Activated CD8-positive, alpha-beta memory T cell treated with anti-CD3 and anti-CD28 coated beads for 36 hours (primary cell): ENCODE data around the gene ZNF606. TPM values are rescaled to one million over a fixed set of nuclear protein-coding genes. Genes with fewer than 3 reads are reported as not detected.
"Not testable (repeated sequence)": the region's sequence is repeated elsewhere in the genome, so short reads cannot be mapped to it uniquely, and the experiment has no call there.

ENCODE experiments used
- CTCF ChIA-PET: fragments of 350-600 bp; sonication (Branson Sonifier 250); formaldehyde crosslinking; loops from one replicate; lab custom pipeline; 2021; ENCODE audit warnings: antibody characterized with exemption; lab: Charles Lee
- POLR2A ChIA-PET: fragments of 350-600 bp; sonication (Branson Sonifier 250); formaldehyde crosslinking; loops from one replicate; lab custom pipeline; 2021; ENCODE audit warnings: antibody characterized with exemption; lab: Charles Lee
- total RNA-seq, 2 experiments: library from RNA; stranded (reverse); gene quantifications; one replicate each; pipeline ENCODE4 v1.2.3, GENCODE V29; 2021

Gene ZNF606
- total RNA-seq, 2 experiments from 2014 or later: 6.3 to 6.6 TPM

- POLR2A ChIA-PET: no interaction called here
- CTCF ChIA-PET: interaction anchor here (0.7 kb wide), 1 partner anchor 44 kb away, joined by 3 read pairs; no protein-coding TSS in a partner anchor
Measured at GRCh38 chr19:58020129-58020528, 17.5 kb upstream of the ZNF606 start.

GRCh38 chr19:58014141-58014540 lies 11.5 kb upstream of the ZNF606 start:
- ChIA-PET POLR2A (no interaction called here), CTCF (no interaction called here)

- ChIA-PET CTCF (no interaction called here), POLR2A (no interaction called here)
Measured at GRCh38 chr19:58010507-58010906, 7.9 kb upstream of the ZNF606 start.

GRCh38 chr19:58009666-58010301 lies 7.2 kb upstream of the ZNF606 start:
- ChIA-PET POLR2A (no interaction called here), CTCF (no interaction called here)

GRCh38 chr19:58009301-58009665 lies 6.7 kb upstream of the ZNF606 start:
- CTCF ChIA-PET: no interaction called here
- POLR2A ChIA-PET: no interaction called here

- CTCF ChIA-PET: not testable (repeated sequence)
Measured at GRCh38 chr19:58008877-58009276, 6.3 kb upstream of the ZNF606 start.

GRCh38 chr19:58007285-58007684 lies 4.7 kb upstream of the ZNF606 start:
- ChIA-PET CTCF (no interaction called here), POLR2A (no interaction called here)

More at GRCh38 chr19:58008877-58009276, 6.3 kb upstream of the ZNF606 start:
- POLR2A ChIA-PET: not testable (repeated sequence)

- ChIA-PET POLR2A (interaction anchor here (1.0 kb wide), 1 partner anchor 147 kb away, joined by 3 read pairs; the partner anchor contains the start of gene ZNF329), CTCF (interaction anchor here (1.2 to 1.3 kb wide), 2 partner anchors 19 to 322 kb away, joined by 3 to 4 read pairs; partner anchors contain the start of gene ZNF551)
Measured at GRCh38 chr19:58003174-58003828, 681 bp upstream of the ZNF606 start.

GRCh38 chr19:58001895-58002369 lies 688 bp downstream of the ZNF606 start:
- POLR2A ChIA-PET: interaction anchor here (0.7 kb wide), 1 partner anchor 85 kb away, joined by 3 read pairs; no protein-coding TSS in a partner anchor
- CTCF ChIA-PET: interaction anchor here (0.6 to 1.3 kb wide), 5 partner anchors 20 to 320 kb away, joined by 3 to 5 read pairs (median 3); partner anchors contain the start of genes ZNF154 and ZNF551

GRCh38 chr19:58000677-58001076 lies 1.9 kb downstream of the ZNF606 start:
- POLR2A ChIA-PET: no interaction called here
- CTCF ChIA-PET: no interaction called here

GRCh38 chr19:57992841-57993240 lies 9.8 kb downstream of the ZNF606 start:
- POLR2A ChIA-PET: no interaction called here
- CTCF ChIA-PET: no interaction called here

GRCh38 chr19:57978586-57979289 lies 23.9 kb downstream of the ZNF606 start:
- CTCF ChIA-PET: no interaction called here
- POLR2A ChIA-PET: no interaction called here

- CTCF ChIA-PET: no interaction called here
- POLR2A ChIA-PET: no interaction called here
Measured at GRCh38 chr19:57974434-57974833, 28.2 kb downstream of the ZNF606 start, which contains the start of gene C19orf18. C19orf18 (minus strand) TSS chr19:57974534; CDS start chr19:57974432, 102 bp downstream.

GRCh38 chr19:57964761-57965160 lies 37.9 kb downstream of the ZNF606 start:
- CTCF ChIA-PET: no interaction called here
- POLR2A ChIA-PET: interaction anchor here (0.6 kb wide), 1 partner anchor 17 kb away, joined by 4 read pairs; no protein-coding TSS in a partner anchor

- CTCF ChIA-PET: no interaction called here
- POLR2A ChIA-PET: no interaction called here
Measured at GRCh38 chr19:57961785-57962184, 40.8 kb downstream of the ZNF606 start.

- ChIA-PET POLR2A (no interaction called here), CTCF (no interaction called here)
Measured at GRCh38 chr19:57954996-57955395, 47.6 kb downstream of the ZNF606 start.

GRCh38 chr19:57949702-57950101 lies 52.9 kb downstream of the ZNF606 start:
- CTCF ChIA-PET: no interaction called here
- POLR2A ChIA-PET: interaction anchor here (0.6 kb wide), 1 partner anchor 135 kb away, joined by 3 read pairs; no protein-coding TSS in a partner anchor

- POLR2A ChIA-PET: no interaction called here
- CTCF ChIA-PET: no interaction called here
Measured at GRCh38 chr19:57949296-57949695, 53.3 kb downstream of the ZNF606 start.

GRCh38 chr19:57947419-57948134 lies 55.0 kb downstream of the ZNF606 start, which contains the start of gene ZNF256:
ZNF256 (minus strand) TSS chr19:57947706; CDS start chr19:57947474, 232 bp downstream.
- ChIA-PET CTCF (interaction anchor here (0.6 kb wide), 1 partner anchor 12 kb away, joined by 3 read pairs; no protein-coding TSS in a partner anchor), POLR2A (interaction anchor here (0.7 kb wide), 1 partner anchor 17 kb away, joined by 4 read pairs; no protein-coding TSS in a partner anchor)
